Thoracic aorta (tissue), 2 donors: ENCODE data around the gene APEX2. TPM values are rescaled to one million over a fixed set of nuclear protein-coding genes. Genes with fewer than 3 reads are reported as not detected.
"Not testable (repeated sequence)": the region's sequence is repeated elsewhere in the genome, so short reads cannot be mapped to it uniquely, and the experiment has no call there.

Source experiments
- ATAC-seq: fragments of 150-250 bp; one replicate; pipeline ENCODE4 v1.8.0; 2017; ENCODE audit warnings: low read depth; ENCODE audit not compliant: insufficient number of reproducible peaks, low FRiP score
- DNase-seq: peaks from one replicate; pipeline ENCODE4 v3.0.0-alpha.2; 2020; ENCODE audit warnings: low spot score
- H3K27ac ChIP-seq, 2 donors: fragments of 200-600 bp; sonication (generic); 1 replicate in 1 of 2; 2 replicates in 1 of 2; pipeline ENCODE4 v1.5.1; 2016; ENCODE audit warnings: mild to moderate bottlenecking in 2 of 2, moderate library complexity in 2 of 2
- H3K27me3 ChIP-seq: fragments of 200-600 bp; sonication (generic); replicated peaks from 2 replicates; pipeline ENCODE4 v1.6.0; 2016; ENCODE audit warnings: mild to moderate bottlenecking; ENCODE audit not compliant: insufficient read depth
- H3K36me3 ChIP-seq: fragments of 200-600 bp; sonication (generic); one replicate; pipeline ENCODE4 v1.5.1; 2016
- H3K4me1 ChIP-seq, 2 donors: fragments of 200-600 bp; sonication (generic); 1 replicate in 1 of 2; 2 replicates in 1 of 2; pipeline versions ENCODE4 v1.5.1 to v1.6.0; 2016; ENCODE audit warnings: low read depth in 2 of 2, mild to moderate bottlenecking in 1 of 2; ENCODE audit not compliant: control insufficient read depth in 1 of 2
- H3K4me3 ChIP-seq: fragments of 200-600 bp; sonication (generic); 2 replicates; pipeline ENCODE4 v1.5.1; 2016; ENCODE audit warnings: mild to moderate bottlenecking
- H3K9me3 ChIP-seq: fragments of 200-600 bp; sonication (generic); 2 replicates; pipeline ENCODE4 v1.5.1; 2016
- CTCF ChIP-seq: fragments of 200-600 bp; sonication (generic); IDR thresholded peaks from one replicate; pipeline ENCODE4 v1.5.1; 2019; ENCODE audit warnings: antibody characterized with exemption
- total RNA-seq, 2 donors: library from RNA; depleted of rRNA; stranded (reverse); fragments of >200 nt; gene quantifications; one replicate each; pipeline versions ENCODE4 v1.1.0 to v1.2.3, GENCODE V29; 2016

APEX2 gene
- total RNA-seq, 2 donors from 2014 or later: 6.8 to 9.6 TPM

- H3K36me3 ChIP-seq: no peaks in the 10 kb centered on the region
- DNase-seq: no peak
- no peak overlapping the region for H3K4me3 ChIP-seq
- H3K4me1 ChIP-seq: no peaks in the 10 kb centered on the region
- no peak overlapping the region for H3K27ac ChIP-seq
- H3K27me3 ChIP-seq: no peaks in the 10 kb centered on the region
- no peak for ATAC-seq
- no peaks in the 10 kb centered on the region for H3K9me3 ChIP-seq
- TF ChIP-seq CTCF: no peak
Measured at GRCh38 chrX:54978448-54978847, 21.7 kb upstream of the APEX2 start.

- no peaks in the 10 kb centered on the region for H3K9me3 ChIP-seq
- TF ChIP-seq CTCF: no peak
- DNase-seq: no peak
- ATAC-seq: no peak
- H3K4me3 ChIP-seq: no peak overlapping the region
- no peaks in the 10 kb centered on the region for H3K36me3 ChIP-seq
- no peak overlapping the region for H3K27ac ChIP-seq
- no peaks in the 10 kb centered on the region for H3K4me1 ChIP-seq
- H3K27me3 ChIP-seq: no peaks in the 10 kb centered on the region
Measured at GRCh38 chrX:54979432-54979831, 20.7 kb upstream of the APEX2 start.

DNA sequence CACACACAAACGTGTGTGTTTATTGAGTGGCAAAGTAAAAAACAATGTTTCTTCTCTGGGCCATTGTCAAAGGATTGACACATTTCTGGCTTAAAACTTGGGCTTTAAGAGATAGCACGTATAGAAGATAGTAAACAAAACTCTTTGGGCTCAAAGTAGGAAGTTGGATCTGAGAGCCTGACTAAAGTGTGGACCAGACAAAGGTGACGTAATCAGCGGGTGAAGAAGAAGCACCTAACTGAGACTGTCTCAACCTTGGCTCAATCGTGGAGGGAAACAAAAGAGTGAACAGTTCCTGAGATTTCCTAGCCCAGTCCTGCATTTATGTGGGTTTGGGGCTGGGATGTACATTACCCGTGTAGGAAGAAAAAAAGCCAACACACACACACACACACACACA, 19.8 kb upstream of the APEX2 start:
- Histone ChIP-seq H3K27me3 (no peaks in the 10 kb centered on the region), H3K4me1 (no peaks in the 10 kb centered on the region), H3K4me3 (no peak overlapping the region), H3K36me3 (no peaks in the 10 kb centered on the region), H3K9me3 (no peaks in the 10 kb centered on the region), H3K27ac (no peak overlapping the region)
- ATAC-seq: no peak
- no peak for TF ChIP-seq CTCF
- DNase-seq: no peak

DNA sequence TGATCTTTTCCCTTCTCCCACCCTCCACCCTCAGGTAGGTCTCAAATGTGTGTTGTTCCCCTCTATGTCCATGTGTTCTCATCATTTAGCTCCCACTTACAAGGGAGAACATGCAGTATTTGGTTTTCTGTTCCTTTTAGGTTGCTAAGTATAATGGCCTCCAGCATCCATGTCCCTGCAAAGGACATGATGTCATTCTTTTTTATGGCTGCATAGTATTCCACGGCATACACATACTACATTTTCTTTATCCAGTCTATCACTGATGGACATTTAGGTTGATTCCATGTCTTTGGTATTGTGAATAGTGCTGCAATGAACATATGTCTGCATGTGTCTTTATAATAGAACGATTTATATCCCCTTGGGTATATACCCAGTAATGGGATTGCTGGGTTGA, 16.9 kb upstream of the APEX2 start:
- not testable (repeated sequence) for H3K4me1 ChIP-seq, H3K36me3 ChIP-seq, ATAC-seq

DNA sequence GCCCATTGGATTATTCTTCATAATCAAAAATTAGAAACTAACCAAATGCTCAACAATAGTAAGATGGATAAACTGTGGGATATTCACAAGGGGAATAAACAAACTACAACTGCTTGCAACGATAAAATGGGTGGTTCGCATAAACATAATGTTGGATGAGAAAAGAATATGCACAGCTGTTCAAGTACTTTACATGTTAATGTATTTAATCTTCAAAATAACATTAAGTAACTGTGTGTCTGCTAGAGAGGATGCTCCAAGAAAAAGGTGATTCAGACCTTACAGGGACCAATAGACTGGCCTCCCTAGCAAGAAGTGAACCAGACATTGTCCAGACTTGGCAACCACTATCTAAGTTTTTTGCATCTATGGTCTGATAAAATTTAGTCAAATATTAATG, 8.5 kb upstream of the APEX2 start:
- no peak for ATAC-seq
- no peak for DNase-seq
- H3K27me3 ChIP-seq: no peaks in the 10 kb centered on the region
- no peaks in the 10 kb centered on the region for H3K36me3 ChIP-seq
- H3K27ac ChIP-seq: no peak overlapping the region
- no peak overlapping the region for H3K4me3 ChIP-seq
- no peaks in the 10 kb centered on the region for H3K9me3 ChIP-seq
- TF ChIP-seq CTCF: no peak
- no peaks in the 10 kb centered on the region for H3K4me1 ChIP-seq

More for the DNA sequence above, 16.9 kb upstream of the APEX2 start:
- H3K27me3 ChIP-seq, DNase-seq, H3K27ac ChIP-seq, H3K9me3 ChIP-seq, H3K4me3 ChIP-seq: not testable (repeated sequence)

GRCh38 chrX:54992911-54993622, 7.1 kb upstream of the APEX2 start:
- TF ChIP-seq CTCF: no peak
- no peak for DNase-seq
- no peak for ATAC-seq
- H3K9me3 ChIP-seq: no peaks in the 10 kb centered on the region
- no peaks in the 10 kb centered on the region for H3K27me3 ChIP-seq
- no peaks in the 10 kb centered on the region for H3K4me1 ChIP-seq
- no peaks in the 10 kb centered on the region for H3K36me3 ChIP-seq
- H3K4me3 ChIP-seq: no peak overlapping the region
- no peak overlapping the region for H3K27ac ChIP-seq
